Tibial nerve (tissue), 4 donors: ENCODE results near the gene GDF10. TPM values are rescaled to one million over a fixed set of nuclear protein-coding genes. Genes with fewer than 3 reads are reported as not detected.

Source experiments
- DNase-seq, 2 donors: peaks; one replicate each; pipeline ENCODE4 v3.0.0-alpha.2; 2019; ENCODE audit warnings: low spot score in 2 of 2
- H3K27ac ChIP-seq, 4 donors: fragments of 200-600 bp; sonication (generic) in 3 of 4; one replicate each; pipeline ENCODE4 v1.5.1; 2017 to 2019; ENCODE audit warnings: mild to moderate bottlenecking in 1 of 4
- H3K27me3 ChIP-seq, 2 donors: fragments of 200-600 bp; sonication (generic) in 1 of 2; one replicate each; pipeline versions ENCODE4 v1.5.1 to v1.6.0; 2017 to 2019
- H3K36me3 ChIP-seq, 3 donors: fragments of 200-600 bp; sonication (generic); one replicate each; pipeline ENCODE4 v1.5.1; 2018 to 2019
- H3K4me1 ChIP-seq, 4 donors: fragments of 200-600 bp; sonication (generic) in 3 of 4; one replicate each; pipeline ENCODE4 v1.5.1; 2017 to 2019
- H3K4me3 ChIP-seq, 4 donors: fragments of 200-600 bp; sonication (generic) in 3 of 4; one replicate each; pipeline ENCODE4 v1.5.1; 2017 to 2019; ENCODE audit warnings: mild to moderate bottlenecking in 1 of 4, moderate library complexity in 1 of 4
- H3K9me3 ChIP-seq, 4 donors: fragments of 200-600 bp; sonication (generic) in 3 of 4; one replicate each; pipeline ENCODE4 v1.5.1; 2017 to 2019
- EP300 ChIP-seq, 2 donors: sonication (generic); formaldehyde crosslinking; IDR thresholded peaks; one replicate each; pipeline ENCODE4 v1.6.1; 2017; ENCODE audit warnings: antibody characterized with exemption in 2 of 2, mild to moderate bottlenecking in 1 of 2
- POLR2A ChIP-seq, 2 donors: fragments of 450-650 bp; IDR thresholded peaks; one replicate each; pipeline ENCODE4 v1.6.1; 2017; ENCODE audit warnings: antibody characterized with exemption in 2 of 2, mild to moderate bottlenecking in 2 of 2, moderate library complexity in 2 of 2
- WGBS, 2 donors: methylation state at CpG; one replicate each; pipeline ENCODE4 v1.1.5; 2018; 5-methylcytosine and 5-hydroxymethylcytosine counted together
- total RNA-seq, 4 donors: library from RNA; depleted of rRNA; stranded (reverse); fragments of >200 nt; gene quantifications; one replicate each; pipeline ENCODE4 v1.1.0, GENCODE V29; 2016
- TF ChIP-seq, protein P1 (sequence below), 5 experiments: fragments of 200-600 bp in 3 of 5; fragments of 450-650 bp in 2 of 5; sonication (generic) in 3 of 5; IDR thresholded peaks; one replicate each; pipeline ENCODE4 v1.5.1; 2016 to 2019; ENCODE audit warnings: antibody characterized with exemption in 5 of 5, mild to moderate bottlenecking in 3 of 5, moderate library complexity in 2 of 5

Gene GDF10
- total RNA-seq, 4 donors from 2014 or later, result 10.2 to 48.2 (median 22.9) TPM

- H3K27ac ChIP-seq, result no peak overlapping the region
- no peak for DNase-seq
- H3K9me3 ChIP-seq, result no peaks in the 10 kb centered on the region
- no peaks in the 10 kb centered on the region for H3K27me3 ChIP-seq
- 77% methylated on average over 8 of the region's 8 CpGs for WGBS, 2 donors
- no peaks in the 10 kb centered on the region for H3K36me3 ChIP-seq
- no peak overlapping the region for H3K4me3 ChIP-seq
- no peak for TF ChIP-seq EP300 (IDR thresholded peaks at IDR 0.05)
- TF ChIP-seq, protein P1, sequence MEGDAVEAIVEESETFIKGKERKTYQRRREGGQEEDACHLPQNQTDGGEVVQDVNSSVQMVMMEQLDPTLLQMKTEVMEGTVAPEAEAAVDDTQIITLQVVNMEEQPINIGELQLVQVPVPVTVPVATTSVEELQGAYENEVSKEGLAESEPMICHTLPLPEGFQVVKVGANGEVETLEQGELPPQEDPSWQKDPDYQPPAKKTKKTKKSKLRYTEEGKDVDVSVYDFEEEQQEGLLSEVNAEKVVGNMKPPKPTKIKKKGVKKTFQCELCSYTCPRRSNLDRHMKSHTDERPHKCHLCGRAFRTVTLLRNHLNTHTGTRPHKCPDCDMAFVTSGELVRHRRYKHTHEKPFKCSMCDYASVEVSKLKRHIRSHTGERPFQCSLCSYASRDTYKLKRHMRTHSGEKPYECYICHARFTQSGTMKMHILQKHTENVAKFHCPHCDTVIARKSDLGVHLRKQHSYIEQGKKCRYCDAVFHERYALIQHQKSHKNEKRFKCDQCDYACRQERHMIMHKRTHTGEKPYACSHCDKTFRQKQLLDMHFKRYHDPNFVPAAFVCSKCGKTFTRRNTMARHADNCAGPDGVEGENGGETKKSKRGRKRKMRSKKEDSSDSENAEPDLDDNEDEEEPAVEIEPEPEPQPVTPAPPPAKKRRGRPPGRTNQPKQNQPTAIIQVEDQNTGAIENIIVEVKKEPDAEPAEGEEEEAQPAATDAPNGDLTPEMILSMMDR (IDR thresholded peaks at IDR 0.05), result no peak
- no peak for TF ChIP-seq POLR2A (IDR thresholded peaks at IDR 0.05)
- no peaks in the 10 kb centered on the region for H3K4me1 ChIP-seq
Observed at GRCh38 chr10:47285381-47286115, 14.4 kb upstream of the GDF10 start.

- peaks cover 0 to 1% (median 0%) of the 10 kb centered on the region in 4 donors for H3K4me1 ChIP-seq
- DNase-seq, result no peak
- H3K36me3 ChIP-seq, result no peaks in the 10 kb centered on the region
- H3K4me3 ChIP-seq, result no peak overlapping the region
- 90 to 91% methylated on average over 4 of the region's 4 CpGs for WGBS, 2 donors
- H3K9me3 ChIP-seq, result no peaks in the 10 kb centered on the region
- no peak for TF ChIP-seq POLR2A (IDR thresholded peaks at IDR 0.05)
- TF ChIP-seq, protein P1 (IDR thresholded peaks at IDR 0.05), result no peak
- TF ChIP-seq EP300 (IDR thresholded peaks at IDR 0.05), result no peak
- no peak overlapping the region for H3K27ac ChIP-seq
- H3K27me3 ChIP-seq, result no peaks in the 10 kb centered on the region
Observed at GRCh38 chr10:47286116-47286505, 13.9 kb upstream of the GDF10 start.

GRCh38 chr10:47286591-47287315 is 13.2 kb upstream of the GDF10 start:
- DNase-seq, result no peak
- H3K4me1 ChIP-seq, result peaks cover 0 to 8% (median 0%) of the 10 kb centered on the region in 4 donors
- TF ChIP-seq POLR2A (IDR thresholded peaks at IDR 0.05) (no peak), EP300 (IDR thresholded peaks at IDR 0.05) (no peak)
- TF ChIP-seq, protein P1 (IDR thresholded peaks at IDR 0.05), result no peak
- H3K36me3 ChIP-seq, result no peaks in the 10 kb centered on the region
- H3K4me3 ChIP-seq, result no peak overlapping the region
- H3K27me3 ChIP-seq, result no peaks in the 10 kb centered on the region
- no peaks in the 10 kb centered on the region for H3K9me3 ChIP-seq
- 78 to 89% methylated on average over 4 of the region's 4 CpGs for WGBS, 2 donors
- H3K27ac ChIP-seq, result no peak overlapping the region

DNA sequence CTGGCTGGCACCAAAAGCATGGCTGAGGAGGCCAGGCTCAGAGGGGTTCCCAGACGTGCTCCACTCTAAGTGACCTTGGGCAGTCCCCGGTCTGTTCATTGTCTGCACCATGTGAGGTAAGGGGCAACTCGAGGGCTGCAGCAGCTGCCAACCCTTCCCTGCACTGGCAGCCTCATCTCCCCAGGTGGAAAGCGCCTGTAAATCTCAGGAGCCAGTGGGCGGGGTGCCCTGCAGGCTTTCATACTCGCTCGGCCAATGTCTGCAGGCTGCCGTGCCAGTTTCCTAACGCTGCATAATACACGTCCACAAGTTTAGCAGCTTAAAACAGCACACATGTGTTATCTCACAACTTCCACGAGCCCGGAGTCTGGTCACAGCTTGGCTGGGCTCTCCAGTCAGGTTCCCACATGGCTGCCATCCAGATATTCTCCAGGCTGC is 12.6 kb upstream of the GDF10 start:
- no peaks in the 10 kb centered on the region for H3K36me3 ChIP-seq
- no peak overlapping the region for H3K4me3 ChIP-seq
- TF ChIP-seq POLR2A (IDR thresholded peaks at IDR 0.05) (no peak), EP300 (IDR thresholded peaks at IDR 0.05) (no peak)
- TF ChIP-seq, protein P1 (IDR thresholded peaks at IDR 0.05), result no peak
- no peaks in the 10 kb centered on the region for H3K9me3 ChIP-seq
- DNase-seq, result no peak
- WGBS, 2 donors, result 54 to 69% methylated on average over 10 to 11 of the region's 12 CpGs
- no peak overlapping the region for H3K27ac ChIP-seq
- H3K27me3 ChIP-seq, result no peaks in the 10 kb centered on the region
- peaks cover 0 to 9% (median 0%) of the 10 kb centered on the region in 4 donors for H3K4me1 ChIP-seq

DNA sequence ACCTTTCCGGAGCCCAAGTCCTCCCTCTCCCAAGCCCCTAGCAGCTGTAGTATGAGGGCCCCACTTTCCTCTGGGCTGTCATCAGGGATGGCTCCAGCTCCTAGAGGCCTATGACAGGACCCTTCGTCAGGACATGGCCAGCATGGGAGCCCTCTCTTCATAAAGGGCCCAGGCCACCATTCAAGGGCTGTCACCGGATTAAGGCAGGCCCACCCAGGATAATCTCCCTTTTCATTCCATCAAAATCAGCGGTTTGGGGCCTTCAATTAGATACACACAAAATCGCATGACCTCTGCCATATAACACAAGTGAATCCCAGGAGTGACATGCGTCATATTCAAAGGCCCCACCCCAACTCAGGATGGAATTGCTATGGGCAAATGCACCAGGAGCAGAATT is 12.2 kb upstream of the GDF10 start:
- DNase-seq, result no peak
- 90 to 98% methylated on average over 6 of the region's 6 CpGs for WGBS, 2 donors
- Histone ChIP-seq H3K4me1 (peaks cover 0 to 9% (median 0%) of the 10 kb centered on the region in 4 donors), H3K9me3 (no peaks in the 10 kb centered on the region), H3K27ac (no peak overlapping the region), H3K36me3 (no peaks in the 10 kb centered on the region), H3K27me3 (no peaks in the 10 kb centered on the region), H3K4me3 (no peak overlapping the region)
- TF ChIP-seq POLR2A (IDR thresholded peaks at IDR 0.05) (no peak), EP300 (IDR thresholded peaks at IDR 0.05) (no peak)
- TF ChIP-seq, protein P1 (IDR thresholded peaks at IDR 0.05), result no peak
